22Rv1 (cell line): Measurements from ENCODE around the gene SLC2A8.

Experiments used
- H3K27ac ChIP-seq: fragments of 450-650 bp; 2 replicates; pipeline ENCODE4 v1.5.1; 2017
- ZFX ChIP-seq: fragments of 450-650 bp; IDR thresholded peaks from 2 replicates; pipeline ENCODE4 v1.6.1; 2017; ENCODE audit warnings: antibody characterized with exemption, borderline replicate concordance
- TF ChIP-seq, protein P1 (sequence below): fragments of 450-650 bp; IDR thresholded peaks from 2 replicates; pipeline ENCODE4 v1.5.1; 2017; ENCODE audit warnings: mild to moderate bottlenecking

The SLC2A8 gene

DNA sequence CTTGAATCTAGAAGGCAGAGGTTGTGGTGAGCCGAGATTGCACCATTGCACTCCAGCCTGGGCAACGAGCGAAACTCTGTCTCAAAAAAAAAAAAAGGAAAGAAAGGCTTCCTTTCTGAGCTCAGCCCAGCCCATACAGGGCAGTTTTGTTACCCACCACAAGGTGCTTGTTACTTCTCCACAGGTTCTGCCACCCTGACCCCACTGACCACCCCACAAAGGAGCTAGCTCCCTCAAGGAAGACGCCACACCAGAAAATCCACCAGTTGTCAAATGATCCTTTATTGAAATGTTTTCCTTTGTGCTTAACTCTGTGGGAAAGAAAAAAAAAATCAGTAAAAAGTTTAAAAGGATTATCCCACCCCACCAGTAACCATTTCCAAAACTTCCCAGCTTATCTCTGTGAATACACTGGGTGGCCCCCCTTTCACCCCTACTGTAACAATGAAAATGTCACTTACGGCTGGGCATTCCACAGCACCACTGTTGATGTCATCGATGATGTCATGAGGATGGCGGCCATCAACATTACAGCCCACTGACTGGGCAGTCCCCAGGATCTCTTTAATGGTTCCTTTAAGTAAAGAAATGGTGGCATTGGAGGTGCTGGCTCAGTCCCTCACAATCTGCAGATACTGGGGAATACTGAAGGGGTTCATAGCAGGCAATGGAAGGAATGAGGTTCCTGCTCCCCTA, 50.6 kb downstream of the SLC2A8 start:
- peak overlapping the region; percentile 95 for H3K27ac ChIP-seq
- no peak for TF ChIP-seq ZFX
- TF ChIP-seq, protein P1, sequence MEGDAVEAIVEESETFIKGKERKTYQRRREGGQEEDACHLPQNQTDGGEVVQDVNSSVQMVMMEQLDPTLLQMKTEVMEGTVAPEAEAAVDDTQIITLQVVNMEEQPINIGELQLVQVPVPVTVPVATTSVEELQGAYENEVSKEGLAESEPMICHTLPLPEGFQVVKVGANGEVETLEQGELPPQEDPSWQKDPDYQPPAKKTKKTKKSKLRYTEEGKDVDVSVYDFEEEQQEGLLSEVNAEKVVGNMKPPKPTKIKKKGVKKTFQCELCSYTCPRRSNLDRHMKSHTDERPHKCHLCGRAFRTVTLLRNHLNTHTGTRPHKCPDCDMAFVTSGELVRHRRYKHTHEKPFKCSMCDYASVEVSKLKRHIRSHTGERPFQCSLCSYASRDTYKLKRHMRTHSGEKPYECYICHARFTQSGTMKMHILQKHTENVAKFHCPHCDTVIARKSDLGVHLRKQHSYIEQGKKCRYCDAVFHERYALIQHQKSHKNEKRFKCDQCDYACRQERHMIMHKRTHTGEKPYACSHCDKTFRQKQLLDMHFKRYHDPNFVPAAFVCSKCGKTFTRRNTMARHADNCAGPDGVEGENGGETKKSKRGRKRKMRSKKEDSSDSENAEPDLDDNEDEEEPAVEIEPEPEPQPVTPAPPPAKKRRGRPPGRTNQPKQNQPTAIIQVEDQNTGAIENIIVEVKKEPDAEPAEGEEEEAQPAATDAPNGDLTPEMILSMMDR = no peak

DNA sequence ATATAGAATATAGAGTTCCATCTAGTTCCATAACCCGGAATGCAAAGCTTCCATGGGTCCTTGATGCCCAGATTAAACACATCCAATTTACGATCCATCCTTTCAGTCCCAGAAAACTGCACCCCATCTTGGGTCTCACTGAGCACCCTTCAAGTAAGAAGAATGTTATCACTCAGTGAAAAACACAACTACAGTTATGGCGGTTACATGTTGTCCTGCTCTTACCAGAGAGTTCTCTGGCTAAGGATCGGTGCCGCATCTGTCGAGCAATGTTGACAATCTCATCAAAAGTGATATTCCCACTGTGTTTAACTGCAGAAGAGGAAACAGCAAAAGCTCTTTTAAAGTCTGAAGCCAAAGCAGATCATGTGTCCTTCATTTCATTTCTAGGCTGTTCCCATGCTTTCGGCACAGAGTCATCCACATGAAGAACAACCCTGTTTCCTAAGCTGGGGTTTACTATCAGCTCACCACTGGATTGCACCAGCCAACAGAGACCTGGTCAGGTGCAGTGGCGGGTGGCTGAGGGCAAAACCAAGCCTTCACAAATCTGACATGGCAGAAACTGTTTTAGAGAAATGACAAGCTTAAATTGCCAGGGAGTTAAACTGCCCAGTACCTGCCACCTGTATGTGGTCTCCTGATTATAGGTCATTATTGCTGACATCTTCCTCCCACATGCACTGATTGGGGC, 51.3 kb downstream of the SLC2A8 start:
- H3K27ac ChIP-seq = peak overlapping the region; percentile 95
- TF ChIP-seq, protein P1 = no peak
- no peak for TF ChIP-seq ZFX

DNA sequence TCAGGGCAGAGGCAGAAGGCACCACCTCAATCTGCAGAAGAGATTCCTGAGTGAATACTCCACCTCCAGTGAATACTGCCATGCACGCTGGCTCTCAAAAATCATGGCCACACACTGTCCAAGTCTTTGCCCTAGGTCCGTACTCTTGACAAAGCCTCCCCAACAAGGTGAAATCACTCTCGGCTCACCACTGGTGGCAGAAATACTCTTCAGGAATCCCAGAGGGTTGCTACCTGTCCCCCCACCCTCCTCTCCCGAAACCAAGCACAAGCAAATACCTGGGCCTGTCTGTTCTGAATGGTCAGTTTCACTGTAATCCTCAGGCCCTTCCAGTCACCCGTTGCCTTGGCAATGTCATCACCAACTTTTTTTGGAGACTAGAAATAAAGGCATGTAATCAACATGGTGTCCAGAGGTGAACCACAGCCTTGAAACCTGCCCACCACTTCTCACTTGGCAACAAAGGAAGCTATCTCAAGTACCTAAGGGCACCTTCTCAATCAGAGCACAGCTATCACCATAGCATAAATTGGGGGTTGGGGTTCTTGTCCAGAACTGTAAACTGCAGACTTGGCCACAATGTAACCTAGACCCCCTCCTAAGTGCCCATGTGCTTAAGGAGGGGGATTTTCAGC, 52.5 kb downstream of the SLC2A8 start:
- H3K27ac ChIP-seq = peak overlapping the region; percentile 95
- no peak for TF ChIP-seq ZFX
- TF ChIP-seq, protein P1 = no peak

DNA sequence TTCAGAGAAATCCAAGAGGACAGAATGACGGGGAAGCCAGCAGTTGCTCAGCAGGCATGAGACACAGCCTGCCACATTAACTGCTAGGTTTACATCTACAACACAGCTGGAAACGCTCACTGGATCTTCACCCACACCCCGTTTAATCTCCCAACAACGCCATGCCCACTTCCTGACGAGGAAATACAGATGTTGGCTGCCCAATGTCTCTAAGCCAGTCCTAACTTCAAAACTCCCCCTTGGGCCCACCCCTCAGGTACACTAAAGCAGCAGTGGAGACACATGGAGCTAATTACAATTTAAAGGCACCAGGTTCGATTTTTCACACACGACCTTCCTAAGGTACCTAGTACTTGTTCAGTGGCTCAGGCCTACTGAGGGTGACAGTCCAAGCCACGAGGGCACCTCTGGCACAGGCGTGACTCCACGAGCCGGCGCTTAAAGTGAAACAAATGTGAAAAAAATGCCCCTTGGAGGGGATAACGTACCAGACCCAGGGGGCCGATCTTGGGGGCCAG, 53.3 kb downstream of the SLC2A8 start:
- TF ChIP-seq ZFX = no peak
- TF ChIP-seq, protein P1 = no peak
- peak overlapping the region; percentile 95 for H3K27ac ChIP-seq

DNA sequence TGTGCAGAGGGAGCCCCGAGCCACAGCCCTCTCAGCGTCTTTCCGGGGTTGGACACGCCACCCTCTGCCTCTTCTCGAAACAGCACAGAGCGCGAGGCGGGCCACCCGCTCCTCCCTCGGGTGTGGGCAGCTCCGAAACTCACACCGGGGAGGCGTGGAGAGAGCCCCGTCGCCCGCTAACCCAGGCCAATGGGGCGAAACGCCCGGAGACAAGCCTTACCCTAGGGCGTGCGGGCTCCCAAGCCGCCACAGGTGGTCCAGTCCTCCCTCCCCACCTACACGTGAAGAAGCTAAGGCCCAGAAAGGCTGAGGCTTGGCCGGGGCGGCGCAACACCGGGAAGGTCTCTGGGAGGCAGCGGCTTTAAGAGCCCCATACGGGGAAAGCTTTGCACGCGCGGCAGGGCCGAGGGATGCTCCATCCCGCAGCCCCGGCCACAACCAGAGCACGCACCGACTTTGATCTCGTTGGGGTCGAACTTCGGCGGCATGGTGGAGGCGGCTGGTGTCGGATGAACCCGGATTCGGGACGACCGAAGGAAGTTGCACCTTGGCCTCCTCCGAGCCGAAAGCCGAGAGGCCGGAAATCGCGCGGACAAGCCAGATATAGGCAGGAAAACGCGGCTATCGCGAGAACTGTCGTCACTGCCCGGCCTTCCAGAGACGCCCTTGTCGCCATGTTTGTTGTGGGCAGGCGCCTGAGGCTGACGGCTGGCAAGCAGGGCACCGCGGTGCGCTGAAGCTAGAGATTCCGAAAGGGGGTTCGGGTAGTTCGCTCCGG, 54.0 kb downstream of the SLC2A8 start, which contains the start of the genes LRSAM1 and RPL12:
LRSAM1 (plus strand) TSS at position 681 of the 778 bp plus-strand sequence. CDS start 3,018 bp downstream, outside the sequence.
RPL12 (minus strand) TSS at position 577 of the 778 bp plus-strand sequence; CDS start at position 488, 89 bp downstream.
- peak within 1 kb of the TSS; percentile 95 for H3K27ac ChIP-seq

DNA sequence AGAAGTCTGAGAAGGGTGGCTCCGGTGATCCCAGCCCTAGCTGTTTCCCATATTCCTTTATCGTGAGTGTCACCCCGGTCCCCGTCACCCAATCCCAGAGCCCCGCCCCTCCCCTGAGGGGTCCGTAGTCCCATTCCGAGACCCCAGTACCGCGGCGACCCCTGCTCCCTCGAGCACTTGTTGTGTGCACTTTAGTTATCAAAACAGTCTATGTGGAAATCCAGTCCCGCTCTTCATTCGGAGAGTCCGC, 54.6 kb downstream of the SLC2A8 start:
- H3K27ac ChIP-seq = peak overlapping the region; percentile 95
- no peak for TF ChIP-seq ZFX

More for the DNA sequence above, 54.0 kb downstream of the SLC2A8 start, which contains the start of the genes LRSAM1 and RPL12:
- no peak for TF ChIP-seq ZFX
- TF ChIP-seq, protein P1 = no peak
